GM12878 (cell line): ENCODE measurements around the gene DDIT3. TPM values are rescaled to one million over a fixed set of nuclear protein-coding genes. Genes with fewer than 3 reads are reported as not detected.

Experiments used
- ATAC-seq: fragments of 200-7000 bp; cut with Tn5 transposase; 3 replicates; pipeline ENCODE4 v1.9.1; 2020; ENCODE audit warnings: mild to moderate bottlenecking, moderate library complexity
- BruUV-seq: library from RNA; stranded (reverse); fragments of 400-500 nt; replicated peaks from 2 replicates; lab custom pipeline; 2021; lab: Mats Ljungman, UMichigan
- CTCF ChIA-PET: fragments of 300-600 bp; sonication (Branson Sonifier 250); formaldehyde crosslinking; extraction: SDS; loops from one replicate; lab custom pipeline; 2021; ENCODE audit warnings: inconsistent platforms; lab: Yijun Ruan, JAX
- POLR2A ChIA-PET: fragments of 350-600 bp; formaldehyde crosslinking; extraction: SDS; loops from one replicate; lab custom pipeline; 2021; ENCODE audit warnings: inconsistent platforms; lab: Charles Lee
- RAD21 ChIA-PET: fragments of 300-600 bp; sonication (Branson Sonifier 250); formaldehyde crosslinking; loops from one replicate; lab custom pipeline; 2023; ENCODE audit warnings: antibody characterized with exemption; ENCODE audit not compliant: unreplicated experiment; lab: Charles Lee
- SMC1A ChIA-PET: fragments of 300-600 bp; sonication (Branson Sonifier 250); formaldehyde crosslinking; loops from one replicate; lab custom pipeline; 2023; ENCODE audit not compliant: unreplicated experiment, uncharacterized antibody; lab: Charles Lee
- DNase-seq: peaks from one replicate; pipeline ENCODE4 v3.0.0-alpha.2; 2011; ENCODE audit warnings: low read depth, low spot score
- FAIRE-seq: peaks from 3 replicates; lab custom pipeline; 2011; peaks lifted over from hg19 to GRCh38; lab: Jason Lieb, UNC
- H2AFZ ChIP-seq: 2 replicates; pipeline ENCODE4 v1.6.0; 2011; ENCODE audit warnings: low read depth, low read length, control low read depth; ENCODE audit not compliant: control insufficient read depth
- H3K27ac ChIP-seq: 2 replicates; pipeline ENCODE4 v1.5.1; 2011; ENCODE audit warnings: control low read depth; ENCODE audit not compliant: control insufficient read depth, insufficient read depth
- H3K27me3 ChIP-seq, 2 experiments: replicated peaks in 1 of 2; 2 replicates each; pipeline versions ENCODE4 v1.6.0 to v1.6.1; 2011; ENCODE audit warnings: low read length in 1 of 2; ENCODE audit not compliant: control insufficient read depth in 2 of 2, insufficient read depth in 2 of 2
- H3K36me3 ChIP-seq, 2 experiments: 2 replicates each; pipeline ENCODE4 v1.5.1; 2011; ENCODE audit warnings: low read length in 1 of 2; ENCODE audit not compliant: control insufficient read depth in 2 of 2, insufficient read depth in 2 of 2
- H3K4me1 ChIP-seq: 2 replicates; pipeline ENCODE4 v1.6.1; 2011; ENCODE audit warnings: mild to moderate bottlenecking, low read length, moderate library complexity, mixed read lengths; ENCODE audit not compliant: control insufficient read depth, insufficient read depth
- H3K4me2 ChIP-seq: 2 replicates; pipeline ENCODE4 v1.6.0; 2011; ENCODE audit warnings: control low read depth; ENCODE audit not compliant: control insufficient read depth, insufficient read depth
- H3K4me3 ChIP-seq: fragments of 200-600 bp; sonication (generic); 2 replicates; pipeline ENCODE4 v1.5.1; 2016
- H3K79me2 ChIP-seq: 2 replicates; pipeline ENCODE4 v1.6.0; 2011; ENCODE audit warnings: low read length; ENCODE audit not compliant: control insufficient read depth, insufficient read depth
- H3K9ac ChIP-seq: 2 replicates; pipeline ENCODE4 v1.8.0; 2011; ENCODE audit warnings: low read length, control low read depth, mixed read lengths; ENCODE audit not compliant: control insufficient read depth, insufficient read depth
- H3K9me3 ChIP-seq: replicated peaks from 3 replicates; pipeline ENCODE4 v1.5.1; 2011; ENCODE audit warnings: mild to moderate bottlenecking, low read length; ENCODE audit not compliant: control insufficient read depth, insufficient read depth
- H4K20me1 ChIP-seq: 2 replicates; pipeline ENCODE4 v1.6.0; 2011; ENCODE audit not compliant: control insufficient read depth, insufficient read depth
- ATF7 ChIP-seq: fragments of 450-650 bp; IDR thresholded peaks from 2 replicates; pipeline ENCODE4 v1.6.1; 2016; ENCODE audit warnings: low read depth, mild to moderate bottlenecking
- CBX3 ChIP-seq: fragments of 200-600 bp; sonication (generic); IDR thresholded peaks from 2 replicates; pipeline ENCODE4 v1.6.1; 2016; ENCODE audit warnings: low read depth, borderline replicate concordance
- DPF2 ChIP-seq: fragments of 450-650 bp; IDR thresholded peaks from 2 replicates; pipeline ENCODE4 v1.6.1; 2017; ENCODE audit warnings: mild to moderate bottlenecking
- ETV6 ChIP-seq, 2 experiments: fragments of 450-650 bp in 1 of 2; IDR thresholded peaks in 1 of 2; conservative IDR thresholded peaks in 1 of 2; 2 replicates each; pipeline ENCODE4 v1.6.1; 2014; ENCODE audit warnings: antibody characterized with exemption in 1 of 2, borderline replicate concordance in 1 of 2, low read depth in 1 of 2, mild to moderate bottlenecking in 1 of 2, moderate library complexity in 1 of 2
- PAX8 ChIP-seq: fragments of 450-650 bp; IDR thresholded peaks from 2 replicates; pipeline ENCODE4 v1.6.1; 2017; ENCODE audit warnings: mild to moderate bottlenecking, moderate library complexity
- POLR2AphosphoS5 ChIP-seq: IDR thresholded peaks from 2 replicates; pipeline ENCODE4 v1.6.1; 2011; ENCODE audit warnings: mild to moderate bottlenecking, low read length, inconsistent platforms
- RAD21 ChIP-seq: IDR thresholded peaks from 2 replicates; pipeline ENCODE4 v1.6.1; 2011; ENCODE audit warnings: mild to moderate bottlenecking, low read depth, low read length, moderate library complexity; ENCODE audit not compliant: insufficient read depth
- SREBF1 ChIP-seq: IDR thresholded peaks from 2 replicates; pipeline ENCODE4 v1.6.1; 2012; ENCODE audit warnings: mild to moderate bottlenecking, low read length
- ZNF207 ChIP-seq: fragments of 450-650 bp; IDR thresholded peaks from 2 replicates; pipeline ENCODE4 v1.6.1; 2014; ENCODE audit warnings: antibody characterized with exemption, mild to moderate bottlenecking, borderline replicate concordance
- ZNF384 ChIP-seq: IDR thresholded peaks from 2 replicates; pipeline ENCODE4 v1.6.1; 2012; ENCODE audit warnings: low read depth, mild to moderate bottlenecking, low read length, improper control_type of control experiment, borderline replicate concordance
- WGBS: methylation state at CpG from one replicate; pipeline ENCODE4 v1.1.6; 2016; ENCODE audit warnings: low lambda C conversion rate; ENCODE audit not compliant: insufficient replicate concordance, insufficient coverage; ENCODE audit errors: missing lambda C conversion rate; 5-methylcytosine and 5-hydroxymethylcytosine counted together
- in situ Hi-C: fragments of 300-500 bp; cut with MboI; formaldehyde crosslinking; loops from 9 replicates; pipeline ENCODE4 v1.14.3; 2018; ENCODE audit warnings: mixed read lengths
- intact Hi-C: fragments of 100-400 bp; cut with micrococcal nuclease; formaldehyde crosslinking; loops from one replicate; pipeline ENCODE4 v1.14.2; 2022; ENCODE audit not compliant: unreplicated experiment
- polyA plus RNA-seq, 11 experiments: library from polyadenylated mRNA; depleted of rRNA in 4 of 11; unstranded in 6 of 11; stranded (reverse) in 5 of 11; fragments of >200 nt; fragmentation: Nextera tagmentation in 4 of 11; fragmentation: Illumina TruSeq in 1 of 11; extraction: Ambion mirVana in 4 of 11; extraction: Trizol in 1 of 11; gene quantifications; 1 replicate in 1 of 11; 2 replicates in 10 of 11; pipeline versions ENCODE4 v1.2.1 to v1.2.3, GENCODE V29; 2011 to 2016; ENCODE audit warnings: inconsistent platforms in 2 of 11, missing spikeins in 2 of 11, low read depth in 1 of 11
- total RNA-seq, 4 experiments: library from RNA; depleted of rRNA in 3 of 4; stranded (reverse); fragments of >200 nt in 3 of 4; fragmentation: Illumina TruSeq in 1 of 4; extraction: Trizol in 1 of 4; gene quantifications; 2 replicates each; pipeline versions ENCODE4 v1.2.1 to v1.2.3, GENCODE V29; 2013 to 2021
- TF ChIP-seq, protein P1 (sequence below): fragments of 450-650 bp; IDR thresholded peaks from 2 replicates; pipeline ENCODE4 v1.6.1; 2014; ENCODE audit warnings: mild to moderate bottlenecking
- TF ChIP-seq, protein P2 (sequence below): IDR thresholded peaks from 2 replicates; pipeline ENCODE4 v1.6.1; 2012; ENCODE audit warnings: low read depth, low read length, improper control_type of control experiment
- TF ChIP-seq, protein P3 (sequence below): fragments of 450-650 bp; IDR thresholded peaks from 2 replicates; pipeline ENCODE4 v1.6.1; 2017; ENCODE audit warnings: low read depth, mild to moderate bottlenecking, moderate library complexity
- TF ChIP-seq, protein P4 (sequence below): IDR thresholded peaks from 2 replicates; pipeline ENCODE4 v1.6.1; 2012; ENCODE audit warnings: low read depth, low read length, improper control_type of control experiment

The DDIT3 gene
- total and polyA plus RNA-seq, 10 of the 15 experiments (the other 5 are each of a cell fraction or from before 2014, with no cell fraction given): 9.2 to 28.9 (median 15.5) TPM

- Histone ChIP-seq H3K4me2 (no peak overlapping the region), H3K9ac (no peak overlapping the region), H3K27ac (no peak overlapping the region), H3K4me3 (no peak overlapping the region), H3K4me1 (no peaks in the 10 kb centered on the region; the same call in 1 of the 2 replicates), H3K79me2 (peaks cover 6% of the 10 kb centered on the region), H3K27me3 (no peaks in the 10 kb centered on the region), H3K36me3 (peaks cover 35 to 49% of the 10 kb centered on the region in 2 experiments), H2AFZ (no peak overlapping the region), H3K9me3 (no peaks in the 10 kb centered on the region), H4K20me1 (peaks cover 4% of the 10 kb centered on the region; the same call in 1 of the 2 replicates)
- ATAC-seq (no peak), DNase-seq (no peak), FAIRE-seq (no peak)
- RAD21 ChIA-PET: no interaction called here
- BruUV-seq: no TSS peak
- POLR2A ChIA-PET: interaction anchor here (0.6 to 0.7 kb wide), 2 partner anchors 42 to 1175 kb away, joined by 3 read pairs; no protein-coding TSS in a partner anchor
- TF ChIP-seq, protein P1, sequence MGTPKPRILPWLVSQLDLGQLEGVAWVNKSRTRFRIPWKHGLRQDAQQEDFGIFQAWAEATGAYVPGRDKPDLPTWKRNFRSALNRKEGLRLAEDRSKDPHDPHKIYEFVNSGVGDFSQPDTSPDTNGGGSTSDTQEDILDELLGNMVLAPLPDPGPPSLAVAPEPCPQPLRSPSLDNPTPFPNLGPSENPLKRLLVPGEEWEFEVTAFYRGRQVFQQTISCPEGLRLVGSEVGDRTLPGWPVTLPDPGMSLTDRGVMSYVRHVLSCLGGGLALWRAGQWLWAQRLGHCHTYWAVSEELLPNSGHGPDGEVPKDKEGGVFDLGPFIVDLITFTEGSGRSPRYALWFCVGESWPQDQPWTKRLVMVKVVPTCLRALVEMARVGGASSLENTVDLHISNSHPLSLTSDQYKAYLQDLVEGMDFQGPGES: no peak
- 0 out of 2 replicates have a peak, but pooled peaks have one; percentile 26 for TF ChIP-seq POLR2AphosphoS5
- CTCF ChIA-PET: interaction anchor here (1.3 kb wide), 1 partner anchor 36 kb away, joined by 3 read pairs; no protein-coding TSS in a partner anchor
- in situ Hi-C loops (no loop called here), intact Hi-C loops (no loop called here)
- WGBS: 98% methylated on average over 5 of the region's 5 CpGs
- SMC1A ChIA-PET: no interaction called here
Observed at GRCh38 chr12:57513266-57513665, 7.0 kb downstream of the DDIT3 start.

GRCh38 chr12:57512665-57513064, 7.6 kb downstream of the DDIT3 start:
- WGBS: 87% methylated on average over 6 of the region's 6 CpGs
- POLR2A ChIA-PET: interaction anchor here (0.6 kb wide), 1 partner anchor 62 kb away, joined by 3 read pairs; no protein-coding TSS in a partner anchor
- SMC1A ChIA-PET: no interaction called here
- no peak for DNase-seq
- Histone ChIP-seq H3K27ac (no peak overlapping the region), H3K4me3 (no peak overlapping the region), H2AFZ (no peak overlapping the region), H3K4me1 (no peaks in the 10 kb centered on the region), H3K27me3 (no peaks in the 10 kb centered on the region), H3K9ac (no peak overlapping the region), H3K9me3 (no peaks in the 10 kb centered on the region), H3K79me2 (peaks cover 2% of the 10 kb centered on the region), H4K20me1 (peaks cover 4% of the 10 kb centered on the region; the same call in 1 of the 2 replicates), H3K36me3 (peaks cover 35 to 49% of the 10 kb centered on the region in 2 experiments), H3K4me2 (no peak overlapping the region)
- intact Hi-C loops: no loop called here
- in situ Hi-C loops: no loop called here
- ATAC-seq: no peak
- no TSS peak for BruUV-seq
- no peak for FAIRE-seq
- CTCF ChIA-PET: no interaction called here
- RAD21 ChIA-PET: no interaction called here
- TF ChIP-seq CBX3: no peak
- TF ChIP-seq ETV6 (conservative IDR thresholded peaks at IDR 0.05 in 1 of 2, IDR thresholded peaks at IDR 0.05 in 1 of 2; ENCODE audit: borderline replicate concordance in 1 of 2, low read depth in 1 of 2): no peak
- TF ChIP-seq, protein P2, sequence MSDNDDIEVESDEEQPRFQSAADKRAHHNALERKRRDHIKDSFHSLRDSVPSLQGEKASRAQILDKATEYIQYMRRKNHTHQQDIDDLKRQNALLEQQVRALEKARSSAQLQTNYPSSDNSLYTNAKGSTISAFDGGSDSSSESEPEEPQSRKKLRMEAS: no peak
- no peak for TF ChIP-seq SREBF1
- TF ChIP-seq ZNF384: no peak
- no peak for TF ChIP-seq DPF2
- no peak for TF ChIP-seq ATF7
- TF ChIP-seq, protein P3, sequence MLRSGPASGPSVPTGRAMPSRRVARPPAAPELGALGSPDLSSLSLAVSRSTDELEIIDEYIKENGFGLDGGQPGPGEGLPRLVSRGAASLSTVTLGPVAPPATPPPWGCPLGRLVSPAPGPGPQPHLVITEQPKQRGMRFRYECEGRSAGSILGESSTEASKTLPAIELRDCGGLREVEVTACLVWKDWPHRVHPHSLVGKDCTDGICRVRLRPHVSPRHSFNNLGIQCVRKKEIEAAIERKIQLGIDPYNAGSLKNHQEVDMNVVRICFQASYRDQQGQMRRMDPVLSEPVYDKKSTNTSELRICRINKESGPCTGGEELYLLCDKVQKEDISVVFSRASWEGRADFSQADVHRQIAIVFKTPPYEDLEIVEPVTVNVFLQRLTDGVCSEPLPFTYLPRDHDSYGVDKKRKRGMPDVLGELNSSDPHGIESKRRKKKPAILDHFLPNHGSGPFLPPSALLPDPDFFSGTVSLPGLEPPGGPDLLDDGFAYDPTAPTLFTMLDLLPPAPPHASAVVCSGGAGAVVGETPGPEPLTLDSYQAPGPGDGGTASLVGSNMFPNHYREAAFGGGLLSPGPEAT: no peak
- no peak for TF ChIP-seq PAX8
- no peak for TF ChIP-seq ZNF207
- TF ChIP-seq RAD21: no peak
- TF ChIP-seq, protein P4, sequence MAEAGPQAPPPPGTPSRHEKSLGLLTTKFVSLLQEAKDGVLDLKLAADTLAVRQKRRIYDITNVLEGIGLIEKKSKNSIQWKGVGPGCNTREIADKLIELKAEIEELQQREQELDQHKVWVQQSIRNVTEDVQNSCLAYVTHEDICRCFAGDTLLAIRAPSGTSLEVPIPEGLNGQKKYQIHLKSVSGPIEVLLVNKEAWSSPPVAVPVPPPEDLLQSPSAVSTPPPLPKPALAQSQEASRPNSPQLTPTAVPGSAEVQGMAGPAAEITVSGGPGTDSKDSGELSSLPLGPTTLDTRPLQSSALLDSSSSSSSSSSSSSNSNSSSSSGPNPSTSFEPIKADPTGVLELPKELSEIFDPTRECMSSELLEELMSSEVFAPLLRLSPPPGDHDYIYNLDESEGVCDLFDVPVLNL: no peak
